Measurements from ENCODE around the gene KLHL7. TPM values are rescaled to one million over a fixed set of nuclear protein-coding genes. Genes with fewer than 3 reads are reported as not detected.
"Not testable (repeated sequence)": the region's sequence is repeated elsewhere in the genome, so short reads cannot be mapped to it uniquely, and the experiment has no call there.

The KLHL7 gene
- total RNA-seq, 4 donors from 2014 or later = 18.5 to 27.2 (median 26.8) TPM

- no peaks in the 10 kb centered on the region for H3K27me3 ChIP-seq
- 93% methylated on average over 4 of the region's 4 CpGs for WGBS
- H3K27ac ChIP-seq = no peak overlapping the region
- H3K4me1 ChIP-seq = no peaks in the 10 kb centered on the region
- H3K36me3 ChIP-seq = peaks cover 6% of the 10 kb centered on the region
- H3K4me3 ChIP-seq = no peak overlapping the region
- H3K9me3 ChIP-seq = no peaks in the 10 kb centered on the region
- no peak for DNase-seq (ENCODE audit: low spot score in 2 of 2)
- TF ChIP-seq POLR2A (IDR thresholded peaks at IDR 0.05) = no peak
- no peak for TF ChIP-seq POLR2AphosphoS5 (IDR thresholded peaks at IDR 0.05)
- no peak for TF ChIP-seq EP300 (IDR thresholded peaks at IDR 0.05)
- TF ChIP-seq, protein P1, sequence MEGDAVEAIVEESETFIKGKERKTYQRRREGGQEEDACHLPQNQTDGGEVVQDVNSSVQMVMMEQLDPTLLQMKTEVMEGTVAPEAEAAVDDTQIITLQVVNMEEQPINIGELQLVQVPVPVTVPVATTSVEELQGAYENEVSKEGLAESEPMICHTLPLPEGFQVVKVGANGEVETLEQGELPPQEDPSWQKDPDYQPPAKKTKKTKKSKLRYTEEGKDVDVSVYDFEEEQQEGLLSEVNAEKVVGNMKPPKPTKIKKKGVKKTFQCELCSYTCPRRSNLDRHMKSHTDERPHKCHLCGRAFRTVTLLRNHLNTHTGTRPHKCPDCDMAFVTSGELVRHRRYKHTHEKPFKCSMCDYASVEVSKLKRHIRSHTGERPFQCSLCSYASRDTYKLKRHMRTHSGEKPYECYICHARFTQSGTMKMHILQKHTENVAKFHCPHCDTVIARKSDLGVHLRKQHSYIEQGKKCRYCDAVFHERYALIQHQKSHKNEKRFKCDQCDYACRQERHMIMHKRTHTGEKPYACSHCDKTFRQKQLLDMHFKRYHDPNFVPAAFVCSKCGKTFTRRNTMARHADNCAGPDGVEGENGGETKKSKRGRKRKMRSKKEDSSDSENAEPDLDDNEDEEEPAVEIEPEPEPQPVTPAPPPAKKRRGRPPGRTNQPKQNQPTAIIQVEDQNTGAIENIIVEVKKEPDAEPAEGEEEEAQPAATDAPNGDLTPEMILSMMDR (IDR thresholded peaks at IDR 0.05) = no peak
Observed at GRCh38 chr7:23120106-23120505, 14.5 kb downstream of the KLHL7 start.

- Histone ChIP-seq H3K4me3 (no peak overlapping the region), H3K9me3 (no peaks in the 10 kb centered on the region), H3K27ac (no peak overlapping the region), H3K4me1 (no peaks in the 10 kb centered on the region), H3K36me3 (peaks cover 15% of the 10 kb centered on the region), H3K27me3 (no peaks in the 10 kb centered on the region)
- no peak for TF ChIP-seq POLR2AphosphoS5 (IDR thresholded peaks at IDR 0.05)
- TF ChIP-seq EP300 (IDR thresholded peaks at IDR 0.05) = no peak
- TF ChIP-seq POLR2A (IDR thresholded peaks at IDR 0.05) = no peak
- TF ChIP-seq, protein P1 (IDR thresholded peaks at IDR 0.05) = no peak
- WGBS = 100% methylated on average over 4 of the region's 4 CpGs
- DNase-seq (ENCODE audit: low spot score in 2 of 2) = no peak
Observed at GRCh38 chr7:23121165-23121564, 15.6 kb downstream of the KLHL7 start.

GRCh38 chr7:23123007-23123406 lies 17.4 kb downstream of the KLHL7 start:
- no peak for DNase-seq (ENCODE audit: low spot score in 2 of 2)
- Histone ChIP-seq H3K4me3 (no peak overlapping the region), H3K4me1 (no peaks in the 10 kb centered on the region), H3K27me3 (no peaks in the 10 kb centered on the region), H3K27ac (no peak overlapping the region), H3K36me3 (peaks cover 30% of the 10 kb centered on the region), H3K9me3 (no peaks in the 10 kb centered on the region)
- WGBS = 89% methylated on average over 2 of the region's 2 CpGs
- TF ChIP-seq EP300 (IDR thresholded peaks at IDR 0.05) = no peak
- TF ChIP-seq POLR2AphosphoS5 (IDR thresholded peaks at IDR 0.05) = no peak
- TF ChIP-seq, protein P1 (IDR thresholded peaks at IDR 0.05) = no peak
- no peak for TF ChIP-seq POLR2A (IDR thresholded peaks at IDR 0.05)

DNA sequence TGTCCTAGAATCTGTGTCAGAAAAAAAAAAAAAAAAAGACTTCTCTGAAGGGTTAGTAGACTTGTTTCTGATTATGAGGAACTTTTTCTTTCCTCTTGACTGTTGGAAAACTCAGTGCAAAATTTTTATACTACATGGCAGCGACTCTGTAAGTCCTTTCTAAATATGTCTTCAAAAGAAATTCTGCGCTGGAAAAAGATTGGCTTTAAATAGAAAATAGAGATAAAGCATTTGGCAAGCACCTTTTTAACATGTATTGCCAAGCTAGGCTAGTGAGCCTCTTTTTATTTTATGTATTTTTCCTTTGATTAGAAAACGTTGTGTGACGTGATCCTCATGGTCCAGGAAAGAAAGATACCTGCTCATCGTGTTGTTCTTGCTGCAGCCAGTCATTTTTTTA lies 17.9 kb downstream of the KLHL7 start:
- no peak for DNase-seq (ENCODE audit: low spot score in 2 of 2)
- Histone ChIP-seq H3K27me3 (no peaks in the 10 kb centered on the region), H3K4me3 (no peak overlapping the region), H3K36me3 (peaks cover 31% of the 10 kb centered on the region), H3K9me3 (no peaks in the 10 kb centered on the region), H3K4me1 (no peaks in the 10 kb centered on the region), H3K27ac (no peak overlapping the region)
- WGBS = 77% methylated on average over 5 of the region's 5 CpGs
- no peak for TF ChIP-seq POLR2A (IDR thresholded peaks at IDR 0.05)
- no peak for TF ChIP-seq EP300 (IDR thresholded peaks at IDR 0.05)
- no peak for TF ChIP-seq POLR2AphosphoS5 (IDR thresholded peaks at IDR 0.05)

GRCh38 chr7:23129036-23129435 lies 23.5 kb downstream of the KLHL7 start:
- no peak for TF ChIP-seq POLR2A (IDR thresholded peaks at IDR 0.05)
- no peak for TF ChIP-seq EP300 (IDR thresholded peaks at IDR 0.05)
- TF ChIP-seq POLR2AphosphoS5 (IDR thresholded peaks at IDR 0.05) = no peak
- TF ChIP-seq, protein P1 (IDR thresholded peaks at IDR 0.05) = no peak
- DNase-seq (ENCODE audit: low spot score in 2 of 2) = no peak
- H3K4me1 ChIP-seq = no peaks in the 10 kb centered on the region
- no peak overlapping the region for H3K4me3 ChIP-seq
- no peaks in the 10 kb centered on the region for H3K9me3 ChIP-seq
- 82% methylated on average over 4 of the region's 4 CpGs for WGBS
- H3K36me3 ChIP-seq = peaks cover 42% of the 10 kb centered on the region
- H3K27me3 ChIP-seq = no peaks in the 10 kb centered on the region
- no peak overlapping the region for H3K27ac ChIP-seq

DNA sequence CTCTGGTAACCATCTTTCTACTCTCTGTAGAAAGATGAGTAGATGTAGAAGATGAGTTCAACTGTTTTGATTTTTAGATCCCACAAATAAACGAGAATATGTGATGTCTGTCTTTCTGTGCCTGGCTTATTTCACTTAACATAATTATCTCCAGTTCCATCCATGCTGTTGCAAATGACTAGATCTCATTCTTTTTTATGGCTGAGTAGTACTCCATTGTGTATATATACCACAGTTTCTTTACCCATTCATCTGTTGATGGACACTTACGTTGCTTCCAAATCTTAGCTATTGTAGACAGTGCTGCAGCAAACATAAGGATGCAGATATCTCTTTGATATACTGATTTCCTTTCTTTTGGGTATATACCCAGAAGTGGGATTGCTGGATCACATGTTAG lies 26.2 kb downstream of the KLHL7 start:
- not testable (repeated sequence) for DNase-seq (ENCODE audit: low spot score in 2 of 2); H3K4me3 ChIP-seq; H3K27me3 ChIP-seq; H3K27ac ChIP-seq; H3K9me3 ChIP-seq; H3K4me1 ChIP-seq
- peaks cover 20% of the 10 kb centered on the region for H3K36me3 ChIP-seq
- 93% methylated on average over 2 of the region's 2 CpGs for WGBS

All from suprapubic skin (tissue), 4 donors.